GM19099 (cell line): ENCODE results near the gene TDRD9.

Source experiments
- POLR2A ChIP-seq: IDR thresholded peaks from 3 replicates; pipeline ENCODE4 v1.6.1; 2011; ENCODE audit warnings: low read depth; ENCODE audit not compliant: insufficient read length; ENCODE audit errors: extremely low read depth

The TDRD9 gene

GRCh38 chr14:103890052-103890371, 38.2 kb upstream of the TDRD9 start:
- TF ChIP-seq POLR2A, result no peak

- no peak for TF ChIP-seq POLR2A
Measured at GRCh38 chr14:103890821-103891666, 37.2 kb upstream of the TDRD9 start.

GRCh38 chr14:103891667-103892215, 36.5 kb upstream of the TDRD9 start:
- TF ChIP-seq POLR2A, result no peak

- no peak for TF ChIP-seq POLR2A
Measured at GRCh38 chr14:103892247-103892646, 36.0 kb upstream of the TDRD9 start.

GRCh38 chr14:103894034-103894722, 34.1 kb upstream of the TDRD9 start:
- no peak for TF ChIP-seq POLR2A

- no peak for TF ChIP-seq POLR2A
Measured at GRCh38 chr14:103894723-103895059, 33.6 kb upstream of the TDRD9 start.

- no peak for TF ChIP-seq POLR2A
Measured at GRCh38 chr14:103896578-103896977, 31.7 kb upstream of the TDRD9 start.

- no peak for TF ChIP-seq POLR2A
Measured at GRCh38 chr14:103897075-103897947, 30.9 kb upstream of the TDRD9 start.

GRCh38 chr14:103898204-103898603, 30.1 kb upstream of the TDRD9 start:
- no peak for TF ChIP-seq POLR2A

- no peak for TF ChIP-seq POLR2A
Measured at GRCh38 chr14:103898711-103899110, 29.5 kb upstream of the TDRD9 start.

GRCh38 chr14:103899316-103899715, 28.9 kb upstream of the TDRD9 start:
- TF ChIP-seq POLR2A, result no peak

- no peak for TF ChIP-seq POLR2A
Measured at GRCh38 chr14:103899833-103900232, 28.4 kb upstream of the TDRD9 start.

GRCh38 chr14:103904493-103905107, 23.7 kb upstream of the TDRD9 start:
- no peak for TF ChIP-seq POLR2A

- TF ChIP-seq POLR2A, result no peak
Measured at GRCh38 chr14:103905842-103906456, 22.3 kb upstream of the TDRD9 start.
